ENCODE results near the gene AP5Z1.

- no peak for TF ChIP-seq POLR2AphosphoS5 (IDR thresholded peaks at IDR 0.05; ENCODE audit: borderline replicate concordance, low read depth, low read length)
- TF ChIP-seq EZH2 (IDR thresholded peaks at IDR 0.05) = no peak
Observed at GRCh38 chr7:4759211-4759610, 16.2 kb upstream of the AP5Z1 start.

Measured in SK-N-MC (cell line).